ENCODE measurements around the gene CAB39L. TPM values are rescaled to one million over a fixed set of nuclear protein-coding genes. Genes with fewer than 3 reads are reported as not detected.

Gene CAB39L
- total RNA-seq, 1 donor from 2014 or later: 10.7 TPM

- TF ChIP-seq CTCF (conservative IDR thresholded peaks at IDR 0.05): no peak
- Mint-ChIP-seq H3K9me3 (no peaks in the 10 kb centered on the region), H3K27me3 (ENCODE audit: low read depth) (no peaks in the 10 kb centered on the region), H3K4me3 (no peak overlapping the region), H3K4me1 (no peaks in the 10 kb centered on the region), H3K27ac (ENCODE audit: unreplicated experiment) (no peak overlapping the region), H3K36me3 (ENCODE audit: low read depth) (peaks cover 9% of the 10 kb centered on the region)
- DNase-seq (ENCODE audit: low read depth, low spot score): no peak
Measured at GRCh38 chr13:49429121-49429520, 14.7 kb downstream of the CAB39L start.

- no peaks in the 10 kb centered on the region for H3K9me3 Mint-ChIP-seq
- H3K4me1 Mint-ChIP-seq: no peaks in the 10 kb centered on the region
Measured at GRCh38 chr13:49428041-49428763, 15.7 kb downstream of the CAB39L start.

GRCh38 chr13:49424011-49424560 is 19.8 kb downstream of the CAB39L start:
- H3K36me3 Mint-ChIP-seq (ENCODE audit: low read depth): peaks cover 9% of the 10 kb centered on the region
- H3K27ac Mint-ChIP-seq (ENCODE audit: unreplicated experiment): no peak overlapping the region
- no peaks in the 10 kb centered on the region for H3K27me3 Mint-ChIP-seq (ENCODE audit: low read depth)
- peaks cover 8% of the 10 kb centered on the region for H3K4me1 Mint-ChIP-seq
- H3K9me3 Mint-ChIP-seq: no peaks in the 10 kb centered on the region
- H3K4me3 Mint-ChIP-seq: no peak overlapping the region
- no peak for TF ChIP-seq CTCF (conservative IDR thresholded peaks at IDR 0.05)
- DNase-seq (ENCODE audit: low read depth, low spot score): no peak

More at GRCh38 chr13:49428041-49428763, 15.7 kb downstream of the CAB39L start:
- Mint-ChIP-seq H3K27ac (ENCODE audit: unreplicated experiment) (no peak overlapping the region), H3K27me3 (ENCODE audit: low read depth) (no peaks in the 10 kb centered on the region), H3K4me3 (no peak overlapping the region), H3K36me3 (ENCODE audit: low read depth) (peaks cover 9% of the 10 kb centered on the region)
- no peak for DNase-seq (ENCODE audit: low read depth, low spot score)
- no peak for TF ChIP-seq CTCF (conservative IDR thresholded peaks at IDR 0.05)

- Mint-ChIP-seq H3K4me3 (no peak overlapping the region), H3K27me3 (ENCODE audit: low read depth) (no peaks in the 10 kb centered on the region), H3K27ac (ENCODE audit: unreplicated experiment) (no peak overlapping the region), H3K36me3 (ENCODE audit: low read depth) (no peaks in the 10 kb centered on the region), H3K9me3 (no peaks in the 10 kb centered on the region), H3K4me1 (peaks cover 8% of the 10 kb centered on the region)
- TF ChIP-seq CTCF (conservative IDR thresholded peaks at IDR 0.05): peak; percentile 25
- no peak for DNase-seq (ENCODE audit: low read depth, low spot score)
Measured at GRCh38 chr13:49421391-49421790, 22.5 kb downstream of the CAB39L start.

- H3K27ac Mint-ChIP-seq (ENCODE audit: unreplicated experiment): no peak overlapping the region
- no peaks in the 10 kb centered on the region for H3K27me3 Mint-ChIP-seq (ENCODE audit: low read depth)
- no peak overlapping the region for H3K4me3 Mint-ChIP-seq
- no peak for DNase-seq (ENCODE audit: low read depth, low spot score)
- H3K4me1 Mint-ChIP-seq: peaks cover 8% of the 10 kb centered on the region
- no peaks in the 10 kb centered on the region for H3K9me3 Mint-ChIP-seq
- no peak for TF ChIP-seq CTCF (conservative IDR thresholded peaks at IDR 0.05)
- H3K36me3 Mint-ChIP-seq (ENCODE audit: low read depth): no peaks in the 10 kb centered on the region
Measured at GRCh38 chr13:49419276-49419675, 24.6 kb downstream of the CAB39L start.

Data from neural crest cell (in vitro differentiated cells).